H7 (cell line): ENCODE measurements around the gene SPON1. TPM values are rescaled to one million over a fixed set of nuclear protein-coding genes. Genes with fewer than 3 reads are reported as not detected.
A peak's percentile ranks its signal among the peaks of the same experiment; 100 is the strongest.
"Not testable (repeated sequence)": the region's sequence is repeated elsewhere in the genome, so short reads cannot be mapped to it uniquely, and the experiment has no call there.

Experiments
- DNase-seq: peaks from one replicate; pipeline ENCODE4 v3.0.0; 2012
- H3K27me3 ChIP-seq: 2 replicates; pipeline ENCODE4 v1.6.0; 2011; ENCODE audit warnings: mild to moderate bottlenecking, low read length; ENCODE audit not compliant: control insufficient read depth, insufficient read depth
- H3K36me3 ChIP-seq: replicated peaks from 2 replicates; pipeline ENCODE4 v1.5.1; 2011; ENCODE audit warnings: low read length; ENCODE audit not compliant: control insufficient read depth, insufficient read depth
- H3K4me3 ChIP-seq: 2 replicates; pipeline ENCODE4 v1.5.1; 2011; ENCODE audit warnings: low read depth, mild to moderate bottlenecking, control low read depth, low read length, moderate library complexity; ENCODE audit not compliant: insufficient read depth
- total RNA-seq: library from RNA; depleted of rRNA; stranded (reverse); fragments of >200 nt; shearing (Covaris generic); gene quantifications from 2 replicates; pipeline ENCODE4 v1.2.3, GENCODE V29; 2014

Gene SPON1
- total RNA-seq, 1 experiment from 2014 or later, result 4.6 TPM

DNA sequence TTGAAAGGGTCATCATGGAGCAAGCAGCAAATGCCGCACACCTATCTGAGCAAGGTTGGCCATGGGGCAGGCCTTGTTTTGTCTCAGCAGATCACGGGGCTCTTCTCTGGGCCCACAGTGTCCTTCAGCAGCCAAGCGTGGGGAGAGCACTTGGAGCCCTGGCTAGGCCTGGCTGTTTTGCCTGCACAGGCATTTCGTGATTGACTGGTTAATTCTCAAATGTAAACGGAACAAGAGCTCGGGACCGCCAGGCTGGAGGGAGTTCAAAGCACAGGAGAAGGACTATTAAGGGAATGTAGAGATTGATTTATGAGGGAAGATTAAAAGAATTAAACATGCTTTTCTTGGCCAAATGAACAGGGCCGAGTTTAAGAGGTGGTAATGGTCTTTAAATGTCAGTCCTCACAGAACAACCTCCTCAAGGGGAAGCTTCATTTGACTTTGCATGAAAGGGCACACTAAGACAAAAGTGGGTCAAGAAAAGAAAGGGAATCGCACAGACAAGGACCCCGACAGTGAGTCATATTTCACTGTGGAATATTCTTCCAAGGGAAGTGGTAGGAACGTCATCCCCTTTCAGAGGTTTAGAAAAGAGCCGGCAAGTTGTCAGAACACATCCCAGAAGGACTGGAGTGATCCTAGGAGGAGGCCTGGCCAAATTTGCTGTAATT lies 20.7 kb downstream of the SPON1 start:
- no peak overlapping the region for H3K4me3 ChIP-seq
- no peaks in the 10 kb centered on the region for H3K27me3 ChIP-seq
- no peak for DNase-seq
- H3K36me3 ChIP-seq, result no peaks in the 10 kb centered on the region

- no peaks in the 10 kb centered on the region for H3K27me3 ChIP-seq
- no peak overlapping the region for H3K4me3 ChIP-seq
- H3K36me3 ChIP-seq, result no peaks in the 10 kb centered on the region
- DNase-seq, result no peak
Observed at GRCh38 chr11:13984616-13985450, 22.3 kb downstream of the SPON1 start.

GRCh38 chr11:13986695-13987094 lies 24.2 kb downstream of the SPON1 start:
- H3K36me3 ChIP-seq, H3K27me3 ChIP-seq, H3K4me3 ChIP-seq, DNase-seq: not testable (repeated sequence)

GRCh38 chr11:13992158-13992856 lies 29.8 kb downstream of the SPON1 start:
- not testable (repeated sequence) for H3K4me3 ChIP-seq, H3K27me3 ChIP-seq, H3K36me3 ChIP-seq, DNase-seq

GRCh38 chr11:13993096-13993765 lies 30.7 kb downstream of the SPON1 start:
- Histone ChIP-seq H3K4me3 (no peak overlapping the region), H3K36me3 (no peaks in the 10 kb centered on the region), H3K27me3 (no peaks in the 10 kb centered on the region)
- peak; percentile 35 for DNase-seq

- no peaks in the 10 kb centered on the region for H3K36me3 ChIP-seq
- H3K27me3 ChIP-seq, result no peaks in the 10 kb centered on the region
- no peak overlapping the region for H3K4me3 ChIP-seq
- DNase-seq, result no peak
Observed at GRCh38 chr11:13997881-13998280, 35.4 kb downstream of the SPON1 start.

DNA sequence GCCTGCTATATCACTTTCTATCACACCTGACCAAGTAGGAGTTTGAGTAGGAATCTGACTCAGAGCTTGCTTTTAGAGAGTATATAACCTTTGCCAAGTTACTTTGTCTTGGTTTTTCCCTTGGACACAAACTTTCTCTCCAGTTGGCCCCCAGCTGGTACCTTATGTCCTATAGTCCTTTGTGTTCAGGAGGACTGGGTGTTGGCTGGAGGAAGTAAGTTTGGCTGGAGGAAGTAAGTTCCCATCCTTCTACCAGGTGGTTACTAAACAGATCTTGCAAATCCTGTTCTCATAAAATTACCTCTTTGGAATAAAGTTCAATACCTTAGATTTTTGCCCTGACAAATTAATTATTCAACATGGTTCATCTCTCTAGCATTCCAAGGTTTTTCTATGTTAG lies 37.2 kb downstream of the SPON1 start:
- no peak overlapping the region for H3K4me3 ChIP-seq
- DNase-seq, result no peak
- H3K36me3 ChIP-seq, result no peaks in the 10 kb centered on the region
- no peaks in the 10 kb centered on the region for H3K27me3 ChIP-seq

GRCh38 chr11:14001597-14001996 lies 39.1 kb downstream of the SPON1 start:
- no peaks in the 10 kb centered on the region for H3K27me3 ChIP-seq
- DNase-seq, result no peak
- H3K36me3 ChIP-seq, result no peaks in the 10 kb centered on the region
- H3K4me3 ChIP-seq, result no peak overlapping the region

DNA sequence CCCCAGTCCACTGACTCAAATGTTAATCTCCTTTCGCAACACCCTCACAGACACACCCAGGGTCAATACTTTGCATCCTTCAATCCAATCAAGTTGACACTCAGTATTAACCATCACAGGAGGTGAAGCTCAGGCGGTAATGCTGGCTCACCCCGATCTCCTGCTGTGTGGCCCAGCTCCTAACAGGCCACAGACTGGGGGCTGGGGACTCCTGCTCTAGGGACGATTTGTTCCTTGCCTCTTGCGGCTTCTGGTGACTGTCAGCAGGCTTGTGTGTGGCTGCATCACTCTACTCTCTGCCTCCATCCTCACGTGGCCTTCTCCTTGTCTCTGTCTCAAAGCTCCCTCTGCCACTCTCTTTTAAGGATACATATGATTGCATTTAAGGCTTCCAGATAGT lies 45.0 kb downstream of the SPON1 start:
- no peaks in the 10 kb centered on the region for H3K36me3 ChIP-seq
- H3K27me3 ChIP-seq, result no peaks in the 10 kb centered on the region
- no peak for DNase-seq
- no peak overlapping the region for H3K4me3 ChIP-seq

- Histone ChIP-seq H3K27me3 (no peaks in the 10 kb centered on the region), H3K36me3 (no peaks in the 10 kb centered on the region), H3K4me3 (no peak overlapping the region)
- DNase-seq, result no peak
Observed at GRCh38 chr11:14010665-14011064, 48.1 kb downstream of the SPON1 start.

- Histone ChIP-seq H3K4me3 (no peak overlapping the region), H3K36me3 (no peaks in the 10 kb centered on the region), H3K27me3 (no peaks in the 10 kb centered on the region)
- DNase-seq, result no peak
Observed at GRCh38 chr11:14012846-14013245, 50.3 kb downstream of the SPON1 start.

DNA sequence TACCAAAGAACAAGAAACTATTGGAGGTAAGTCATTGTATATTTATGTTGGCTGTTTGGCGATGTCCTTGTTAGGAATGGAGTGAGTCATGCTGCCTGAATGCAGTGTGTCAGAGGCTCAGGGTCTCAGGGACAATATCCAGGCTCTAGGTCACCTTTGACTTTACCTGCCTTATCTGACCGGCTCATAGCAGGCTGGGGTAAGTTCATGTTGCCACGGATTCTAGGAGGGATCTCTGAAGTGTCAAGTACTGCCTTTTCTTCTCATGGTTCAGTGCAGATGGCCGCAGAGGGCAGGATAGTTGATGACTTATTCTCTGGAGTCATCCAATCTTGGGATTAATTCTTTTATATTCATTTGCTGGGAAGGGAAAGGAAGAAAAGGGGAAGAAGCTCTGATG lies 53.2 kb downstream of the SPON1 start:
- Histone ChIP-seq H3K4me3 (no peak overlapping the region), H3K36me3 (no peaks in the 10 kb centered on the region), H3K27me3 (no peaks in the 10 kb centered on the region)
- no peak for DNase-seq

GRCh38 chr11:14018441-14018840 lies 55.9 kb downstream of the SPON1 start:
- no peak for DNase-seq
- H3K4me3 ChIP-seq, result no peak overlapping the region
- H3K36me3 ChIP-seq, result no peaks in the 10 kb centered on the region
- H3K27me3 ChIP-seq, result no peaks in the 10 kb centered on the region

GRCh38 chr11:14021738-14022137 lies 59.2 kb downstream of the SPON1 start:
- DNase-seq, result no peak
- Histone ChIP-seq H3K27me3 (no peaks in the 10 kb centered on the region), H3K4me3 (no peak overlapping the region), H3K36me3 (no peaks in the 10 kb centered on the region)
